BJ (cell line): Measurements from ENCODE around the gene RTEL1. TPM values are rescaled to one million over a fixed set of nuclear protein-coding genes. Genes with fewer than 3 reads are reported as not detected.
"Not testable (repeated sequence)": the region's sequence is repeated elsewhere in the genome, so short reads cannot be mapped to it uniquely, and the experiment has no call there.

Source experiments
- CTCF ChIA-PET: fragments of 350-600 bp; formaldehyde crosslinking; extraction: SDS; loops from one replicate; lab custom pipeline; 2021; ENCODE audit warnings: antibody characterized with exemption, inconsistent platforms; lab: Yijun Ruan, JAX
- POLR2A ChIA-PET: fragments of 300-600 bp; sonication (Branson Sonifier 250); formaldehyde crosslinking; extraction: SDS; loops from one replicate; lab custom pipeline; 2021; ENCODE audit warnings: antibody characterized with exemption; lab: Charles Lee
- DNase-seq: peaks from one replicate; pipeline ENCODE4 v3.0.0-alpha.2; 2011; ENCODE audit warnings: low read depth
- H3K27me3 ChIP-seq: 2 replicates; pipeline ENCODE4 v1.6.0; 2011; ENCODE audit warnings: low read length; ENCODE audit not compliant: control insufficient read depth, insufficient read depth
- H3K36me3 ChIP-seq: 2 replicates; pipeline ENCODE4 v1.5.1; 2011; ENCODE audit warnings: low read length; ENCODE audit not compliant: control insufficient read depth, insufficient read depth
- H3K4me3 ChIP-seq: 2 replicates; pipeline ENCODE4 v1.5.1; 2011; ENCODE audit warnings: low read depth, mild to moderate bottlenecking, control low read depth, low read length
- CTCF ChIP-seq: IDR thresholded peaks from 2 replicates; pipeline ENCODE4 v1.5.1; 2011; ENCODE audit warnings: low read depth, mild to moderate bottlenecking, control low read depth, inconsistent platforms, low read length, moderate library complexity; ENCODE audit not compliant: insufficient read depth
- polyA plus RNA-seq: library from polyadenylated mRNA; depleted of rRNA; stranded (reverse); fragments of >200 nt; gene quantifications from 2 replicates; pipeline ENCODE4 v1.2.3, GENCODE V29; 2011

RTEL1 gene
- polyA plus RNA-seq, 1 experiment: 18.3 TPM

GRCh38 chr20:63664861-63665594 lies 6.9 kb downstream of the RTEL1 start:
- no peak for TF ChIP-seq CTCF
- no peak overlapping the region for H3K4me3 ChIP-seq
- H3K27me3 ChIP-seq: no peaks in the 10 kb centered on the region
- ChIA-PET CTCF (no interaction called here), POLR2A (interaction anchor here (0.7 kb wide), 1 partner anchor 1567 kb away, joined by 4 read pairs; no protein-coding TSS in a partner anchor)
- peaks cover 50% of the 10 kb centered on the region for H3K36me3 ChIP-seq
- no peak for DNase-seq

- Histone ChIP-seq H3K27me3 (no peaks in the 10 kb centered on the region), H3K36me3 (peaks cover 50% of the 10 kb centered on the region), H3K4me3 (no peak overlapping the region)
- TF ChIP-seq CTCF: no peak
- POLR2A ChIA-PET: no interaction called here
- DNase-seq: no peak
- CTCF ChIA-PET: no interaction called here
Observed at GRCh38 chr20:63665708-63666107, 7.6 kb downstream of the RTEL1 start.

GRCh38 chr20:63667858-63668257 lies 9.7 kb downstream of the RTEL1 start:
- POLR2A ChIA-PET: no interaction called here
- TF ChIP-seq CTCF: no peak
- Histone ChIP-seq H3K4me3 (no peak overlapping the region), H3K27me3 (no peaks in the 10 kb centered on the region), H3K36me3 (peaks cover 39% of the 10 kb centered on the region)
- DNase-seq: no peak
- CTCF ChIA-PET: no interaction called here

DNA sequence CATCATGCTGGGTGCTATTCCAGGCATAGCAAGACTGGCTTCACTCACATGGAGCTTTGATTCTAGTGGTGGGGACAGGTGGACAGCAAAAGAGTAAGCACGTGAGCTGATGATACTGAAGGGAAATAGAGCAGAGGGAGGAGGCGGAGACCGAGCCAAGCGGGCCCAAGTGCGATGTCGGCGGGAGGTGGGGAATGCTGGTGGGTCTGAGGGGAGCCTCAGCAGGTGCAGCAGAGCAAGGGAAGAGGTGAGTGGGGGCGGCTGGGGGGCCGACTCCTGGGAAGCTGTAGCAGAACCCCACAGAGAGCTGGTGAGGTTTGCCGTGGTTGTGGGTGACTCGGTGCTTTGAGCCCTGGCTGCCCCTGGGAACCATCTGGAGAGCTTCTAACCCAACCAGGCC lies 10.2 kb downstream of the RTEL1 start:
- POLR2A ChIA-PET: no interaction called here
- peaks cover 34% of the 10 kb centered on the region for H3K36me3 ChIP-seq
- no peak overlapping the region for H3K4me3 ChIP-seq
- DNase-seq: no peak
- CTCF ChIA-PET: no interaction called here
- no peak for TF ChIP-seq CTCF
- no peaks in the 10 kb centered on the region for H3K27me3 ChIP-seq

GRCh38 chr20:63671695-63672094 lies 13.6 kb downstream of the RTEL1 start:
- H3K27me3 ChIP-seq, POLR2A ChIA-PET, DNase-seq, H3K4me3 ChIP-seq: not testable (repeated sequence)
- CTCF ChIA-PET: interaction anchor here (0.5 kb wide), 1 partner anchor 93 kb away, joined by 3 read pairs; no protein-coding TSS in a partner anchor
- H3K36me3 ChIP-seq: peaks cover 23% of the 10 kb centered on the region
